Effector memory CD4-positive, alpha-beta T cell (primary cell): ENCODE data around the gene MISP.

ENCODE experiments used
- DNase-seq, 3 donors: peaks; one replicate each; pipeline ENCODE4 v3.0.0-alpha.2; 2020
- H3K27ac ChIP-seq: 2 replicates; pipeline ENCODE4 v1.7.0; 2013; ENCODE audit warnings: mild to moderate bottlenecking, low read length, moderate library complexity; ENCODE audit not compliant: insufficient read depth, poor library complexity, severe bottlenecking
- H3K27me3 ChIP-seq: replicated peaks from 2 replicates; pipeline ENCODE4 v1.7.0; 2013; ENCODE audit warnings: mild to moderate bottlenecking, low read length; ENCODE audit not compliant: insufficient read depth, control insufficient read depth, poor library complexity, severe bottlenecking
- H3K36me3 ChIP-seq: 2 replicates; pipeline ENCODE4 v1.7.0; 2013; ENCODE audit warnings: mild to moderate bottlenecking, low read length, moderate library complexity; ENCODE audit not compliant: control insufficient read depth, insufficient read depth
- H3K4me1 ChIP-seq: 2 replicates; pipeline ENCODE4 v1.7.0; 2013; ENCODE audit warnings: low read length, mild to moderate bottlenecking; ENCODE audit not compliant: control insufficient read depth, insufficient read depth, poor library complexity, severe bottlenecking
- H3K4me3 ChIP-seq: 2 replicates; pipeline ENCODE4 v1.7.0; 2013; ENCODE audit warnings: low read length, low read depth, mild to moderate bottlenecking; ENCODE audit not compliant: insufficient read depth, poor library complexity, severe bottlenecking
- H3K9me3 ChIP-seq: 2 replicates; pipeline ENCODE4 v1.7.0; 2013; ENCODE audit warnings: mild to moderate bottlenecking, low read length, moderate library complexity; ENCODE audit not compliant: control insufficient read depth

The MISP gene

GRCh38 chr19:756821-757688 lies 6.1 kb downstream of the MISP start:
- no peak for DNase-seq
- Histone ChIP-seq H3K9me3 (no peaks in the 10 kb centered on the region), H3K27me3 (no peaks in the 10 kb centered on the region), H3K4me3 (no peak overlapping the region), H3K36me3 (no peaks in the 10 kb centered on the region), H3K4me1 (no peaks in the 10 kb centered on the region), H3K27ac (no peak overlapping the region)

GRCh38 chr19:757811-758668 lies 7.1 kb downstream of the MISP start:
- H3K4me1 ChIP-seq = no peaks in the 10 kb centered on the region
- H3K27me3 ChIP-seq = no peaks in the 10 kb centered on the region
- DNase-seq = no peak
- no peaks in the 10 kb centered on the region for H3K9me3 ChIP-seq
- H3K27ac ChIP-seq = no peak overlapping the region
- H3K4me3 ChIP-seq = no peak overlapping the region
- H3K36me3 ChIP-seq = no peaks in the 10 kb centered on the region

- Histone ChIP-seq H3K9me3 (no peaks in the 10 kb centered on the region), H3K36me3 (no peaks in the 10 kb centered on the region), H3K27me3 (no peaks in the 10 kb centered on the region), H3K27ac (no peak overlapping the region), H3K4me3 (no peak overlapping the region), H3K4me1 (no peaks in the 10 kb centered on the region)
- DNase-seq = no peak
These were observed 12.3 kb downstream of the MISP start for GRCh38 chr19:763181-763580.

- DNase-seq = no peak
- no peaks in the 10 kb centered on the region for H3K9me3 ChIP-seq
- no peak overlapping the region for H3K4me3 ChIP-seq
- H3K36me3 ChIP-seq = no peaks in the 10 kb centered on the region
- no peaks in the 10 kb centered on the region for H3K4me1 ChIP-seq
- no peak overlapping the region for H3K27ac ChIP-seq
- no peaks in the 10 kb centered on the region for H3K27me3 ChIP-seq
These were observed 13.0 kb downstream of the MISP start for GRCh38 chr19:763869-764268.

GRCh38 chr19:764301-764700 lies 13.4 kb downstream of the MISP start:
- Histone ChIP-seq H3K27ac (no peak overlapping the region), H3K4me1 (no peaks in the 10 kb centered on the region), H3K36me3 (no peaks in the 10 kb centered on the region), H3K4me3 (no peak overlapping the region), H3K27me3 (no peaks in the 10 kb centered on the region), H3K9me3 (no peaks in the 10 kb centered on the region)
- no peak for DNase-seq

GRCh38 chr19:765179-765738 lies 14.3 kb downstream of the MISP start:
- Histone ChIP-seq H3K4me3 (no peak overlapping the region), H3K9me3 (no peaks in the 10 kb centered on the region), H3K4me1 (no peaks in the 10 kb centered on the region), H3K27me3 (no peaks in the 10 kb centered on the region), H3K27ac (no peak overlapping the region), H3K36me3 (no peaks in the 10 kb centered on the region)
- DNase-seq = no peak

- H3K4me3 ChIP-seq = no peak overlapping the region
- H3K27ac ChIP-seq = no peak overlapping the region
- no peak for DNase-seq
- H3K36me3 ChIP-seq = no peaks in the 10 kb centered on the region
- no peaks in the 10 kb centered on the region for H3K4me1 ChIP-seq
- H3K9me3 ChIP-seq = no peaks in the 10 kb centered on the region
- H3K27me3 ChIP-seq = no peaks in the 10 kb centered on the region
These were observed 17.5 kb downstream of the MISP start for GRCh38 chr19:768424-768823.

- Histone ChIP-seq H3K27ac (no peak overlapping the region), H3K27me3 (no peaks in the 10 kb centered on the region), H3K36me3 (no peaks in the 10 kb centered on the region), H3K4me3 (no peak overlapping the region), H3K4me1 (no peaks in the 10 kb centered on the region), H3K9me3 (no peaks in the 10 kb centered on the region)
- DNase-seq = no peak
These were observed 18.7 kb downstream of the MISP start for GRCh38 chr19:769616-770015.

- Histone ChIP-seq H3K36me3 (no peaks in the 10 kb centered on the region), H3K27ac (no peak overlapping the region), H3K27me3 (no peaks in the 10 kb centered on the region), H3K4me1 (no peaks in the 10 kb centered on the region), H3K4me3 (no peak overlapping the region), H3K9me3 (no peaks in the 10 kb centered on the region)
- DNase-seq = no peak
These were observed 20.4 kb downstream of the MISP start for GRCh38 chr19:771332-771785.

- no peaks in the 10 kb centered on the region for H3K9me3 ChIP-seq
- no peaks in the 10 kb centered on the region for H3K36me3 ChIP-seq
- no peak for DNase-seq
- no peaks in the 10 kb centered on the region for H3K4me1 ChIP-seq
- no peak overlapping the region for H3K27ac ChIP-seq
- H3K4me3 ChIP-seq = no peak overlapping the region
- H3K27me3 ChIP-seq = no peaks in the 10 kb centered on the region
These were observed 21.2 kb downstream of the MISP start for GRCh38 chr19:772063-772462.
